Measurements from ENCODE around the gene RHAG. TPM values are rescaled to one million over a fixed set of nuclear protein-coding genes. Genes with fewer than 3 reads are reported as not detected.

The RHAG gene
- total and polyA plus RNA-seq, 2 experiments from 2014 or later = not detected

- no peak for ATAC-seq
- no peaks in the 10 kb centered on the region for H3K4me1 Mint-ChIP-seq
- Histone ChIP-seq H3K27me3 (ENCODE audit: insufficient read depth) (no peaks in the 10 kb centered on the region), H3K27ac (ENCODE audit: low read depth) (no peak overlapping the region), H3F3A (replicated peaks; ENCODE audit: low read depth) (no peaks in the 10 kb centered on the region), H3K9me2 (ENCODE audit: insufficient read depth) (no peaks in the 10 kb centered on the region), H2AFZ (no peak overlapping the region), H3K79me2 (replicated peaks; ENCODE audit: insufficient read depth) (no peaks in the 10 kb centered on the region), H3K4me3 (no peak overlapping the region), H3K36me3 (ENCODE audit: insufficient read depth) (no peaks in the 10 kb centered on the region), H3K4me2 (no peak overlapping the region), H4K20me1 (replicated peaks; ENCODE audit: insufficient read depth) (no peaks in the 10 kb centered on the region), H3K4me1 (ENCODE audit: insufficient read depth) (no peaks in the 10 kb centered on the region)
- TF ChIP-seq, protein P1, sequence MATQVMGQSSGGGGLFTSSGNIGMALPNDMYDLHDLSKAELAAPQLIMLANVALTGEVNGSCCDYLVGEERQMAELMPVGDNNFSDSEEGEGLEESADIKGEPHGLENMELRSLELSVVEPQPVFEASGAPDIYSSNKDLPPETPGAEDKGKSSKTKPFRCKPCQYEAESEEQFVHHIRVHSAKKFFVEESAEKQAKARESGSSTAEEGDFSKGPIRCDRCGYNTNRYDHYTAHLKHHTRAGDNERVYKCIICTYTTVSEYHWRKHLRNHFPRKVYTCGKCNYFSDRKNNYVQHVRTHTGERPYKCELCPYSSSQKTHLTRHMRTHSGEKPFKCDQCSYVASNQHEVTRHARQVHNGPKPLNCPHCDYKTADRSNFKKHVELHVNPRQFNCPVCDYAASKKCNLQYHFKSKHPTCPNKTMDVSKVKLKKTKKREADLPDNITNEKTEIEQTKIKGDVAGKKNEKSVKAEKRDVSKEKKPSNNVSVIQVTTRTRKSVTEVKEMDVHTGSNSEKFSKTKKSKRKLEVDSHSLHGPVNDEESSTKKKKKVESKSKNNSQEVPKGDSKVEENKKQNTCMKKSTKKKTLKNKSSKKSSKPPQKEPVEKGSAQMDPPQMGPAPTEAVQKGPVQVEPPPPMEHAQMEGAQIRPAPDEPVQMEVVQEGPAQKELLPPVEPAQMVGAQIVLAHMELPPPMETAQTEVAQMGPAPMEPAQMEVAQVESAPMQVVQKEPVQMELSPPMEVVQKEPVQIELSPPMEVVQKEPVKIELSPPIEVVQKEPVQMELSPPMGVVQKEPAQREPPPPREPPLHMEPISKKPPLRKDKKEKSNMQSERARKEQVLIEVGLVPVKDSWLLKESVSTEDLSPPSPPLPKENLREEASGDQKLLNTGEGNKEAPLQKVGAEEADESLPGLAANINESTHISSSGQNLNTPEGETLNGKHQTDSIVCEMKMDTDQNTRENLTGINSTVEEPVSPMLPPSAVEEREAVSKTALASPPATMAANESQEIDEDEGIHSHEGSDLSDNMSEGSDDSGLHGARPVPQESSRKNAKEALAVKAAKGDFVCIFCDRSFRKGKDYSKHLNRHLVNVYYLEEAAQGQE (IDR thresholded peaks at IDR 0.05; ENCODE audit: unreplicated experiment) = no peak
- TF ChIP-seq CREB1 (CRISPR knock-in tag; IDR thresholded peaks at IDR 0.05; ENCODE audit: low read depth) (no peak), ZNF462 (CRISPR knock-in tag; IDR thresholded peaks at IDR 0.05) (no peak), ETS1 (IDR thresholded peaks at IDR 0.05) (no peak), JUNB (IDR thresholded peaks at IDR 0.05; ENCODE audit: unreplicated experiment) (no peak), POLR2AphosphoS5 (IDR thresholded peaks at IDR 0.05; ENCODE audit: low read depth) (no peak), STAT1 (IDR thresholded peaks at IDR 0.05; ENCODE audit: unreplicated experiment) (no peak), ZNF114 (CRISPR knock-in tag; IDR thresholded peaks at IDR 0.05) (no peak), ZNF331 (CRISPR knock-in tag; IDR thresholded peaks at IDR 0.05; ENCODE audit: low read depth) (no peak)
- no peak overlapping the region for H3K4me3 Mint-ChIP-seq
- H3K27me3 Mint-ChIP-seq (ENCODE audit: insufficient read depth, low read depth, poor library complexity) = peaks cover 1% of the 10 kb centered on the region
- H3K27ac Mint-ChIP-seq = no peak overlapping the region
- H3K9me3 Mint-ChIP-seq = no peaks in the 10 kb centered on the region; the same call in 2 of the 3 replicates
- no peaks in the 10 kb centered on the region for H3K36me3 Mint-ChIP-seq (ENCODE audit: low read depth)
- no peak for DNase-seq (ENCODE audit: low spot score)
Observed at GRCh38 chr6:49576618-49577017, 60.0 kb downstream of the RHAG start.

Measured in GM23338 (cell line).